Calu3 (cell line): Measurements from ENCODE around the gene ZNF511. TPM values are rescaled to one million over a fixed set of nuclear protein-coding genes. Genes with fewer than 3 reads are reported as not detected.

Experiments used
- BruUV-seq: library from RNA; stranded (reverse); fragments of 400-500 nt; replicated peaks from 2 replicates; lab custom pipeline; 2021; lab: Mats Ljungman, UMichigan
- CTCF ChIA-PET: fragments of 300-600 bp; sonication (Branson Sonifier 250); formaldehyde crosslinking; loops from one replicate; lab custom pipeline; 2022; ENCODE audit warnings: antibody characterized with exemption; lab: Charles Lee
- DNase-seq: peaks from one replicate; pipeline ENCODE4 v3.0.0; 2022
- H3K27ac Mint-ChIP-seq: one replicate; pipeline ENCODE4 v1.8.0; 2022; ENCODE audit warnings: mixed read lengths; ENCODE audit not compliant: unreplicated experiment
- H3K27me3 Mint-ChIP-seq: one replicate; pipeline ENCODE4 v1.8.0; 2022; ENCODE audit warnings: mixed read lengths; ENCODE audit not compliant: unreplicated experiment
- H3K36me3 Mint-ChIP-seq: one replicate; pipeline ENCODE4 v1.8.0; 2022; ENCODE audit warnings: mild to moderate bottlenecking, moderate library complexity, mixed read lengths; ENCODE audit not compliant: insufficient read depth, unreplicated experiment
- H3K4me1 Mint-ChIP-seq: one replicate; pipeline ENCODE4 v1.8.0; 2022; ENCODE audit warnings: mild to moderate bottlenecking, low read depth, mixed read lengths; ENCODE audit not compliant: unreplicated experiment
- H3K4me3 Mint-ChIP-seq: one replicate; pipeline ENCODE4 v1.8.0; 2022; ENCODE audit warnings: mild to moderate bottlenecking, low read depth, moderate library complexity, mixed read lengths; ENCODE audit not compliant: unreplicated experiment
- H3K9me3 Mint-ChIP-seq: one replicate; pipeline ENCODE4 v1.8.0; 2022; ENCODE audit warnings: low read depth, mixed read lengths; ENCODE audit not compliant: unreplicated experiment
- CTCF ChIP-seq: fragments of 200-600 bp; IDR thresholded peaks from one replicate; pipeline ENCODE4 v1.8.0; 2022; ENCODE audit warnings: antibody characterized with exemption; ENCODE audit not compliant: unreplicated experiment
- intact Hi-C: fragments of 100-400 bp; cut with micrococcal nuclease; formaldehyde crosslinking; loops from one replicate; pipeline ENCODE4 v1.10.0; 2022; ENCODE audit not compliant: unreplicated experiment
- total RNA-seq: library from RNA; stranded (reverse); gene quantifications from 2 replicates; pipeline ENCODE4 v1.2.3, GENCODE V29; 2022

The ZNF511 gene
- total RNA-seq, 1 experiment from 2014 or later, result 24.0 TPM

GRCh38 chr10:133327651-133328357, 19.1 kb downstream of the ZNF511 start:
- Mint-ChIP-seq H3K27me3 (peaks cover 70% of the 10 kb centered on the region), H3K27ac (no peak overlapping the region), H3K36me3 (no peaks in the 10 kb centered on the region), H3K4me1 (peaks cover 11% of the 10 kb centered on the region), H3K9me3 (no peaks in the 10 kb centered on the region), H3K4me3 (no peak overlapping the region)
- no TSS peak for BruUV-seq
- TF ChIP-seq CTCF, result no peak
- CTCF ChIA-PET, result no interaction called here
- DNase-seq, result no peak
- intact Hi-C loops, result no loop called here

GRCh38 chr10:133328358-133329343, 19.9 kb downstream of the ZNF511 start:
- no TSS peak for BruUV-seq
- H3K27me3 Mint-ChIP-seq, result peaks cover 79% of the 10 kb centered on the region
- no peaks in the 10 kb centered on the region for H3K36me3 Mint-ChIP-seq
- no peak overlapping the region for H3K4me3 Mint-ChIP-seq
- TF ChIP-seq CTCF, result no peak
- H3K9me3 Mint-ChIP-seq, result no peaks in the 10 kb centered on the region
- DNase-seq, result no peak
- H3K4me1 Mint-ChIP-seq, result peaks cover 11% of the 10 kb centered on the region
- no peak overlapping the region for H3K27ac Mint-ChIP-seq
- intact Hi-C loops, result no loop called here
- CTCF ChIA-PET, result interaction anchor here (1.1 kb wide), 1 partner anchor 229 kb away, joined by 3 read pairs; no protein-coding TSS in a partner anchor

- peaks cover 11% of the 10 kb centered on the region for H3K4me1 Mint-ChIP-seq
- no TSS peak for BruUV-seq
- CTCF ChIA-PET, result interaction anchor here (1.1 kb wide), 1 partner anchor 228 kb away, joined by 3 read pairs; no protein-coding TSS in a partner anchor
- no peaks in the 10 kb centered on the region for H3K36me3 Mint-ChIP-seq
- no peak overlapping the region for H3K27ac Mint-ChIP-seq
- peaks cover 89% of the 10 kb centered on the region for H3K27me3 Mint-ChIP-seq
- no peaks in the 10 kb centered on the region for H3K9me3 Mint-ChIP-seq
- DNase-seq, result peak; percentile 86
- peak overlapping the region; percentile 74 for H3K4me3 Mint-ChIP-seq
- intact Hi-C loops, result no loop called here
- peak; percentile 68 for TF ChIP-seq CTCF
Observed at GRCh38 chr10:133329491-133330202, 20.9 kb downstream of the ZNF511 start.
